Measurements from ENCODE around the gene TPRA1. TPM values are rescaled to one million over a fixed set of nuclear protein-coding genes. Genes with fewer than 3 reads are reported as not detected.

The TPRA1 gene
- total RNA-seq, 1 donor from 2014 or later, result 15.6 TPM

- no peak for ATAC-seq
Observed at GRCh38 chr3:127552038-127552437, 38.5 kb downstream of the TPRA1 start.

- no peak for ATAC-seq
Observed at GRCh38 chr3:127551178-127551577, 39.4 kb downstream of the TPRA1 start.

- ATAC-seq, result no peak
Observed at GRCh38 chr3:127550468-127551157, 39.9 kb downstream of the TPRA1 start.

GRCh38 chr3:127549826-127550467 is 40.6 kb downstream of the TPRA1 start:
- no peak for ATAC-seq

GRCh38 chr3:127547761-127548605 is 42.5 kb downstream of the TPRA1 start:
- ATAC-seq, result peak; percentile 80

- peak; percentile 15 for ATAC-seq
Observed at GRCh38 chr3:127546970-127547733, 43.4 kb downstream of the TPRA1 start.

GRCh38 chr3:127546554-127546953 is 44.0 kb downstream of the TPRA1 start:
- no peak for ATAC-seq

GRCh38 chr3:127545711-127546457 is 44.6 kb downstream of the TPRA1 start:
- ATAC-seq, result no peak

- no peak for ATAC-seq
Observed at GRCh38 chr3:127545216-127545615, 45.3 kb downstream of the TPRA1 start.

- ATAC-seq, result no peak
Observed at GRCh38 chr3:127544803-127545201, 45.7 kb downstream of the TPRA1 start.

- peak; percentile 66 for ATAC-seq
Observed at GRCh38 chr3:127544192-127544802, 46.2 kb downstream of the TPRA1 start.

- no peak for ATAC-seq
Observed at GRCh38 chr3:127543441-127543840, 47.1 kb downstream of the TPRA1 start.

GRCh38 chr3:127542441-127542952 is 48.0 kb downstream of the TPRA1 start:
- ATAC-seq, result no peak

- no peak for ATAC-seq
Observed at GRCh38 chr3:127541320-127541719, 49.2 kb downstream of the TPRA1 start.

GRCh38 chr3:127539366-127540060 is 51.0 kb downstream of the TPRA1 start:
- no peak for ATAC-seq

GRCh38 chr3:127538569-127538968 is 52.0 kb downstream of the TPRA1 start:
- ATAC-seq, result no peak

GRCh38 chr3:127536830-127537812 is 53.4 kb downstream of the TPRA1 start:
- ATAC-seq, result no peak

GRCh38 chr3:127535901-127536829 is 54.4 kb downstream of the TPRA1 start:
- no peak for ATAC-seq

Data from esophagus mucosa (tissue), 1 donor.